Activated CD8-positive, alpha-beta memory T cell treated with anti-CD3 and anti-CD28 coated beads for 48 hours (primary cell): ENCODE measurements around the gene SELENOP.
"Not testable (repeated sequence)": the region's sequence is repeated elsewhere in the genome, so short reads cannot be mapped to it uniquely, and the experiment has no call there.

ENCODE experiments used
- DNase-seq, 3 experiments: peaks; one replicate each; pipeline ENCODE4 v3.0.0-alpha.2; 2020; ENCODE audit warnings: low read depth in 2 of 3, low spot score in 2 of 3

SELENOP gene

GRCh38 chr5:42826757-42827515 lies 15.2 kb upstream of the SELENOP start:
- DNase-seq: no peak

DNA sequence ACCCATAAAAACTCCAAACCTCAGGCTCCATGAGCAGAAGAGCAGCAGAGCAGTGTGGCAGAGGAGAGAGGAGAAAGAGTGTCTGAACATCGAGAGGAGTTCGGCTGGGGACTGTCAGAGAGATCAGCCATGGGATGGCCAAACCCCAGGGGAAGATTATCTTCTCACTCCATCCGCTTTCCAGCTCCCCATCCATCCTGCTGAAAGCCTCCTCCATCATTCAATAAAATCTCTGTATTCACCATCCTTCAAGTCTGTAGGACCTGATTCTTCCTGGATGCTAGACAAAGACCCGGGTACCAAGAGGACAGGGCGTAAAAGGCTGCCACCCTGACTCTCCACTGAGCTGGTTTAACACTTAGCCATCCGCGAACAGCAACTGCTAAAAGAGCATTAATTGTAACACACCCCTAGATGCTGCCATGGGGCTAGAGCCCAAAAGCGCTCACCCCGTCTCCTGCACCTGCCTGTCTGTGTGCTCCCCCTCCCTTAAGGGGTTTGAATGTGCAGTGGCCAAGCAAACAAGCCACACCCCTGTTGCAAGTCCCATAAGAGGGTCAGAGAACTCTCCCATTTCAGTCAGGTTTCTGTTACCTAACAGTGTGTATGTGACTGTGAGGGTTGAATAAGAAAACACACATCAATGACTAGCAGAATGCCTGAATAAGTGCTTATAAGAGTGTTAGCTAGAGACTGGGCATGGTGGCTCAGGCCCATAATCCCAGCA lies 13.9 kb upstream of the SELENOP start:
- no peak for DNase-seq

DNA sequence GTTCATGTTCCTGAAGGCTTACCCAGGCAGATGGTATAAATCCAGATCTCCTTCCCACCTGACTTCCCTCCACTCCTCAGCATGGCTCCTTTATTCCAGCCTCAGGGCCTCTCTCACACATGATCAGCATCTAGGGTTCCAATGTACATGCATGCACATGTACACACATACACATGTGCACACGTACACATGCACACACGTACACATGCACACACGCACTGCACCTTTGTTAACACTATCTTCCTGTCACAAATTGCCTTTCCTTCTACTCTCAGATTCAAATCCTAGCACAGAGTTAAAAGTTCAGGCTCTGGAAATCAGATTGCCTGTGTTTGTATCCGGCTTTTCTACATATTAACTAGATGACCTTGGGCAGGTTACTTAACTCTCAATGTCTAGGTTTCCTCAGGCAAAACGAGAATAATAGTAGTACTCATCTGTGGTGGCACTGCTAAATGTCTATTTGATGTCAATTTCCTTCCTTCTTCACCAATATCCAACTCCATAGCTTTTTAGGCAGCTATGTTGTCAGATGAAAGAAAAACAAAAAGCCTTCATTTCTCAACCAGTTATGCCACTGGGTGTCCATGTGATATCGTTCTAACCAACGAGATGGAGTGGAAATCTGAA lies 12.8 kb upstream of the SELENOP start:
- no peak for DNase-seq

- no peak for DNase-seq
These were observed 10.9 kb upstream of the SELENOP start for GRCh38 chr5:42822548-42822947.

DNA sequence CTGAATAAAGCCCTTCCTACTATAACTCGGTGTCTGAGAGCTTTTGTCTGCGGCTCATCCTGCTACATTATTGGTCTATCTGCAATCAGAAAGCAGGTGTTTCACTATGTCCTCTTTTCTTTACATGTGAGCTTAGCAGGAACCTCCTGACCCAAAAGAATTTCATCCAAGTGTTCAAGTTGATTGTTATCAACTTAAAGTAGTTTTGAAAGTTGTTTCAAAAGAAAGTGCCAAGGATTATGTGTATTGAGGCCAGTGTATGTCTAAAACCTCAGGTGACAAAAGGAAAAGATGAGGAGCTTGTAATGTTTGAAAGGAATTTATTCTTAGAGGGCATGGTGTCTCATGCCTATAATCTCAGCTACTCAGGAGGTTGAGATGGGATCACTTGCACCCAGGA lies 8.1 kb upstream of the SELENOP start:
- no peak for DNase-seq

GRCh38 chr5:42816546-42816945 lies 4.9 kb upstream of the SELENOP start:
- DNase-seq: not testable (repeated sequence)

DNA sequence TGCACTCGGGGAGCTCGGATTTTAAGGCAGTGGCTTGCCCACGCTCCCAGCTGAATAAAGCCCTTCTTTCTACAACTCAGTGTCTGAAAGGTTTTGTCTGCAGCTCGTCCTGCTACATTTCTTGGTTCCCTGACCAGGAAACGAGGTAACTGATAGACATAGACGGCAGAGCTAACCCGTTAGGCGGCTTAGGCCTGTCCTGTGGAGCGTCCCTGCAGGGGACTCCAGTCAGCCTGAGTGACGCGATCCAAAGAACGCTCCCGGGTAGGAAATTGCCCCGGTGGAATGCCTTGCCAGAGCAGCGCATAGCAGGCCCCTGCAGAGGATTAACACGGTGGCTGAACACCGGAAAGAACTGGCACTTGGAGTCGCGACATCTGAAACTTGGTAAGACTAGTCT lies 1.8 kb upstream of the SELENOP start:
- DNase-seq: no peak

- no peak for DNase-seq
These were observed 928 bp upstream of the SELENOP start for GRCh38 chr5:42812620-42813019.

- no peak for DNase-seq
These were observed 680 bp downstream of the SELENOP start for GRCh38 chr5:42810834-42811590.

GRCh38 chr5:42808888-42809611 lies 2.6 kb downstream of the SELENOP start:
- no peak for DNase-seq

DNA sequence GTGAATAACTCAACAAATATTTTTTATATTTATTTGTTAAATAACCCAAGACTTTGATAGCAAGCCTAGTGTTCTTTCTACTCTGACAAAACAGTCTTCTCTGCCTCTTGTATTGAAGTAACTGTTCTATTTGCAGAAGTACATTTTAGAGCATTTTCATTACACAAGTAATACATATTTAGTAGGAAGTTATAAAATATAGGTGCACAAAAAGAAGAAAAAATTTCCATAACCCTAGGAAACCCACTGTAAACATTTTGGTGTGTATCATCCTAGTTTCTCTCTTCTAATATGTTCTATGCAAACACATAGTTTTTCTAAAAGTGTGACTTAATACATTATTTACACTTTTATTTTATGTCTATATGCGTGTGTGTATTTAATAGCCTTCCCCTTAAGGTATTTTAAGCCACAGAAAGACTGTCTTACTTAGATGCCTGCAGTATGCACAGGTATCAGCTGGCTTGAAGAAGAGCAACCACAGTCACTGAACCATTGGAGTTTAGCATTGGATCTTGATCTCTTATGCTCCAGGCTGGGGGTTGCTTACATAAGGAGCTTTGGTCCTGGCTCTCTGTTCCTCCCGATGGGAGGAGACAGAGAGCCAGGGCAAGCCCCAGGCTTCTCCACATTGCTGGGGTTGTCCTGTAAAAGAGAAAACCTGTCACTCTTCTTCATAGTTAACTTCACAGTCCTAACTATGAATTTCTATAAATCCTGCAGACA lies 3.8 kb downstream of the SELENOP start:
- DNase-seq: no peak

DNA sequence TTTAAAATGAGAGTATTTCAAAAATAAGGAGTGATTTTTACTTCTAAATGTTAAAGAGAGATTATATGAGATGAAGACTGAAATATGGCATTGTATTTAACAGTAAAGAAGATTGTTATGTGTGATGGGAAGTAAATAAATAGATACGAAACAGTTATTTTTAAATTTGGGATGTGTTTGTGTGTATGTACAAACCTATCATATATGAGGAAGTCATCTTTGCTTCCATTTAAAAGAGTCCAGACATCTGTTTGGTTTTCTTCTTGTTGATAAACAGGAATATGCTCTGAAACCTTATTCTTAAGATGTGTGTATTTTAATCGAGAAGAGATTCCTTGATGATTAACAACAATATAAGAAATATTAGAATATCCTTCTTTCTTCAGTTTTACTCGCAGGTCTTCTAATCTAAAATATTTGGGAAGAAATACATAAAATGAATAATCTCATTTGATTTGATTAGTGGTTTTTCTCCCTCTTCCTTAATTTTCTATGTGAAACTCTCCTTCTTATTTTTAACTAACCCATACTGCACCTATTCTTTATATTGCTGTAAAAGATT lies 4.9 kb downstream of the SELENOP start:
- no peak for DNase-seq

- DNase-seq: no peak
These were observed 5.5 kb downstream of the SELENOP start for GRCh38 chr5:42806004-42806700.

- no peak for DNase-seq
These were observed 6.9 kb downstream of the SELENOP start for GRCh38 chr5:42804717-42805339.

GRCh38 chr5:42801516-42802166 lies 10.1 kb downstream of the SELENOP start:
- no peak for DNase-seq

DNA sequence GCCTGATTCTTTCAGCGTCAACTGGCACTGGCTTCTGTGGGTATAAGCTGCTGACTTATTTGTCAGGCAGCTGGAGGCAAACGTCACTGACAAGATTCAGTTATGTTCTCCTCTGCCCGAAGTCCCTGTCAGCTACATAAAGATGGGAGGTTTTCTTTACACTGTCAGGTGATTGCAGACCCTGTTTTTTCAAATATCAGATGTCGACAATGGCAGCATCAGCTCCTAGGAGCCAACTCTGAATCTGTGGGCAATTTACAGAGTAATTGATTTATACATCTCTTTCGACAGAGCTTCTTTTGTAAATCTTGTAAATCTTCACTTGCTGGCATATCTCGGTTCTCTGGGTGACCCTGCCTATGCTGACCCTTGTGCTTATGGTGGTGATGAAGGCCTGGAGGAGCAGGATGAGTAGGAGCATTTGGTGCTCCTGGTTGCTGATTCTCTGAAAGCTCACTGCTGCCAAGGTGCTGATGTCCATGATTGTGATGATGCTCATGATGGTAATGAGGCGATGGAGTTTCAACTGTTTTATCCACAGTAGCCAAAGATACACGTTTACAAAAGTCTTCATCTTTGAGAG lies 10.9 kb downstream of the SELENOP start:
- DNase-seq: no peak

DNA sequence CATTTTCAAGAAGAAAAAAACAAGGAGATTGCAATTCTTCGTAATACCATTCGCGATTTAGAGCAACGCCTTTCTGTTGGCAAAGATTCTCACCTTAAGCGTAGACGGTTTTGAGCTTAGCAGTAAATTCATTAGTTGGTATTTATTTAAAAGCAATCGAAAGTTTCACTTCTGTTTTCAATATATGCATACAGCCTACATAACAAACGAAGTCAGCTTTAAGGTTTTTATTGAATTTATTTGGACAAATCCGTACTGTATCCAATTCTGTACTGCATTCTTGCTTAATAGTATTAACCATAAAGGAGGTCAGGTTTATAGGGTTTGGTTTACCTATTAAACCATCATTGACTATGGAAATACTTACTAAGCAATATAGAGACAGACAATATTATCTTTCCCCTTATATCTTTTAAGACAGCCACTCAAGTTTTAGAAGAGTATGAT lies 12.0 kb downstream of the SELENOP start:
- DNase-seq: no peak

- no peak for DNase-seq
These were observed 12.5 kb downstream of the SELENOP start for GRCh38 chr5:42799241-42799608.
